Gastroesophageal sphincter (tissue), 3 donors: ENCODE measurements around the gene BHLHE41.

Experiments
- EP300 ChIP-seq: sonication (generic); formaldehyde crosslinking; IDR thresholded peaks from one replicate; pipeline ENCODE4 v1.6.1; 2017; ENCODE audit warnings: antibody characterized with exemption, mild to moderate bottlenecking
- POLR2A ChIP-seq, 2 donors: fragments of 450-650 bp; IDR thresholded peaks; one replicate each; pipeline ENCODE4 v1.6.1; 2017; ENCODE audit warnings: antibody characterized with exemption in 2 of 2, mild to moderate bottlenecking in 2 of 2, moderate library complexity in 1 of 2
- POLR2AphosphoS5 ChIP-seq: sonication (generic); formaldehyde crosslinking; IDR thresholded peaks from one replicate; pipeline ENCODE4 v1.6.1; 2017; ENCODE audit warnings: antibody characterized with exemption
- TF ChIP-seq, protein P1 (sequence below), 4 experiments: fragments of 200-600 bp in 2 of 4; fragments of 450-650 bp in 2 of 4; sonication (generic) in 1 of 4; IDR thresholded peaks; one replicate each; pipeline ENCODE4 v1.5.1; 2017 to 2019; ENCODE audit warnings: antibody characterized with exemption in 4 of 4, mild to moderate bottlenecking in 2 of 4, moderate library complexity in 2 of 4

DNA sequence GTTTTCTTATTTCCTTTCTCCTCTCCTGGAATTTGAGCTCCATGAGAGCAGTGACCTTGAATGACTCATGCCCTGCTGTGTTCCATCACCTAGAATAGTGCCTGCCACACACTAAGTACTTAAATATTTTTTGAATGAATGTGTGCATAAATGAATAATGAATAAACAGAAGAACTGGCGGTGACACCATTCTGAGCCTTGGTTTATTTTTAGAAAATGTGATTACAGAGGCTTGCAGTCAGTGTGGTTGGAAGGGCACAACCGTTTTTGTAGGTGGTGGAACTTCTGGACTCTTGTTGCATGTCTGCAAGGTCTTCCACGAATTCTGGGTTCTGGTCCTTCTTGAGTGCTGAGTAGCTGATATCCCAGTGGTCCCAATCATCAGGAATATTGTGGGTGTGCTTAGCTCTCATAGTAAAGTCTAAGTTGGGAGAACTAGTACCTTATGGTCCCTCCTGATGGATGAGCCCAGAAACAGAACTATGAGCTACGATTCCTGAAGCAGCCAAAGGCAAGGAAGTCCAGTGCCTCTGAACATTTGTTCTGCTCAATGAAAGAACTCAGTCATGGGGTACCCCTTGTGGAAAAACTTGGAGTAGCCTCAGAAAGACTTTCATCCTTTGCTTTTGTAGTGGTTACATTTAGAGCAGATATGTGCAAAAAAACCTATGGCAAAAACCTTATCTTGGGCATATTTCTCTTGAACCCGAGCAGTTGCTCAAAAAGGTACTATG lies 28.8 kb upstream of the BHLHE41 start:
- TF ChIP-seq, protein P1, sequence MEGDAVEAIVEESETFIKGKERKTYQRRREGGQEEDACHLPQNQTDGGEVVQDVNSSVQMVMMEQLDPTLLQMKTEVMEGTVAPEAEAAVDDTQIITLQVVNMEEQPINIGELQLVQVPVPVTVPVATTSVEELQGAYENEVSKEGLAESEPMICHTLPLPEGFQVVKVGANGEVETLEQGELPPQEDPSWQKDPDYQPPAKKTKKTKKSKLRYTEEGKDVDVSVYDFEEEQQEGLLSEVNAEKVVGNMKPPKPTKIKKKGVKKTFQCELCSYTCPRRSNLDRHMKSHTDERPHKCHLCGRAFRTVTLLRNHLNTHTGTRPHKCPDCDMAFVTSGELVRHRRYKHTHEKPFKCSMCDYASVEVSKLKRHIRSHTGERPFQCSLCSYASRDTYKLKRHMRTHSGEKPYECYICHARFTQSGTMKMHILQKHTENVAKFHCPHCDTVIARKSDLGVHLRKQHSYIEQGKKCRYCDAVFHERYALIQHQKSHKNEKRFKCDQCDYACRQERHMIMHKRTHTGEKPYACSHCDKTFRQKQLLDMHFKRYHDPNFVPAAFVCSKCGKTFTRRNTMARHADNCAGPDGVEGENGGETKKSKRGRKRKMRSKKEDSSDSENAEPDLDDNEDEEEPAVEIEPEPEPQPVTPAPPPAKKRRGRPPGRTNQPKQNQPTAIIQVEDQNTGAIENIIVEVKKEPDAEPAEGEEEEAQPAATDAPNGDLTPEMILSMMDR (IDR thresholded peaks at IDR 0.05), result peak in 2 of 4 experiments; percentile 15 to 22
- no peak for TF ChIP-seq POLR2A (IDR thresholded peaks at IDR 0.05)
- TF ChIP-seq POLR2AphosphoS5, result peak; percentile 98
- no peak for TF ChIP-seq EP300
